Measurements from ENCODE around the gene NPPB. TPM values are rescaled to one million over a fixed set of nuclear protein-coding genes. Genes with fewer than 3 reads are reported as not detected.
A peak's percentile ranks its signal among the peaks of the same experiment; 100 is the strongest.

Gene NPPB
- total and polyA plus RNA-seq, 8 donors = not detected

DNA sequence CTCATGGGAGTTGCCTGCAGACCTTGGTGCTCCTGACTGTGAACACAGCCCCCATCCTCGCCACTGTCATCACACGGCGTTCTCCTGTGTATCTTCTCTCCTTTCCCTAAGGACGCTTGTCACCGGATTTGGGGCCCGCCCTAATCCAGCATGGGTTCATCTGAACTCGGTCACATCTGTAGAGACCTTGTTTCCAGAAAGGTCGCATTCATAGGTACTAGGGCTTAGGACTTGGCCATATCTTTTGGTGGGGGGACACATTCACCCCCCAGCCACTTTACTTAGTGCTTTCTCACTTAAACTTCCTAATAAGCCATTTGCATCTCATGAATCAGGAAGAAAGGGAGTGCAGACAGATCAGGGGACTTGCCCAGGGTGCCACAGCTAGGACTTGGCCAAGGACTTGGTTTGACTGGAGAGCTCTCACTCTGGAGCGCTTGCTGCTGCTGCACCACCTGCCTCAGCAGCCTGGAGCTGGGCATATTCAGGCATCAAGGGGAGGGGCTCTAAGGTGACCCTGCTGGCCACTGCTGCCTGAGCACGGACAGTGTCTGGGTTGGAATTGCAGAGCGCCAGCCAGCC lies 20.9 kb downstream of the NPPB start:
- Histone ChIP-seq H3K27ac (no peak overlapping the region), H3K36me3 (peaks cover 0 to 100% of the 10 kb centered on the region in 2 donors), H3K4me3 (no peak overlapping the region), H3K4me1 (peaks cover 0 to 19% of the 10 kb centered on the region in 2 donors), H3K9me3 (no peaks in the 10 kb centered on the region), H3K27me3 (no peaks in the 10 kb centered on the region)
- DNase-seq = no peak
- intact Hi-C loops (cut with DNase I) = loop anchor here in 1 of 2 donors (5.0 kb wide), 1 partner anchor 54 kb away; no protein-coding TSS in a partner anchor
- peak; percentile 8 for ATAC-seq
- TF ChIP-seq, protein P1, sequence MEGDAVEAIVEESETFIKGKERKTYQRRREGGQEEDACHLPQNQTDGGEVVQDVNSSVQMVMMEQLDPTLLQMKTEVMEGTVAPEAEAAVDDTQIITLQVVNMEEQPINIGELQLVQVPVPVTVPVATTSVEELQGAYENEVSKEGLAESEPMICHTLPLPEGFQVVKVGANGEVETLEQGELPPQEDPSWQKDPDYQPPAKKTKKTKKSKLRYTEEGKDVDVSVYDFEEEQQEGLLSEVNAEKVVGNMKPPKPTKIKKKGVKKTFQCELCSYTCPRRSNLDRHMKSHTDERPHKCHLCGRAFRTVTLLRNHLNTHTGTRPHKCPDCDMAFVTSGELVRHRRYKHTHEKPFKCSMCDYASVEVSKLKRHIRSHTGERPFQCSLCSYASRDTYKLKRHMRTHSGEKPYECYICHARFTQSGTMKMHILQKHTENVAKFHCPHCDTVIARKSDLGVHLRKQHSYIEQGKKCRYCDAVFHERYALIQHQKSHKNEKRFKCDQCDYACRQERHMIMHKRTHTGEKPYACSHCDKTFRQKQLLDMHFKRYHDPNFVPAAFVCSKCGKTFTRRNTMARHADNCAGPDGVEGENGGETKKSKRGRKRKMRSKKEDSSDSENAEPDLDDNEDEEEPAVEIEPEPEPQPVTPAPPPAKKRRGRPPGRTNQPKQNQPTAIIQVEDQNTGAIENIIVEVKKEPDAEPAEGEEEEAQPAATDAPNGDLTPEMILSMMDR (IDR thresholded peaks at IDR 0.05) = no peak

DNA sequence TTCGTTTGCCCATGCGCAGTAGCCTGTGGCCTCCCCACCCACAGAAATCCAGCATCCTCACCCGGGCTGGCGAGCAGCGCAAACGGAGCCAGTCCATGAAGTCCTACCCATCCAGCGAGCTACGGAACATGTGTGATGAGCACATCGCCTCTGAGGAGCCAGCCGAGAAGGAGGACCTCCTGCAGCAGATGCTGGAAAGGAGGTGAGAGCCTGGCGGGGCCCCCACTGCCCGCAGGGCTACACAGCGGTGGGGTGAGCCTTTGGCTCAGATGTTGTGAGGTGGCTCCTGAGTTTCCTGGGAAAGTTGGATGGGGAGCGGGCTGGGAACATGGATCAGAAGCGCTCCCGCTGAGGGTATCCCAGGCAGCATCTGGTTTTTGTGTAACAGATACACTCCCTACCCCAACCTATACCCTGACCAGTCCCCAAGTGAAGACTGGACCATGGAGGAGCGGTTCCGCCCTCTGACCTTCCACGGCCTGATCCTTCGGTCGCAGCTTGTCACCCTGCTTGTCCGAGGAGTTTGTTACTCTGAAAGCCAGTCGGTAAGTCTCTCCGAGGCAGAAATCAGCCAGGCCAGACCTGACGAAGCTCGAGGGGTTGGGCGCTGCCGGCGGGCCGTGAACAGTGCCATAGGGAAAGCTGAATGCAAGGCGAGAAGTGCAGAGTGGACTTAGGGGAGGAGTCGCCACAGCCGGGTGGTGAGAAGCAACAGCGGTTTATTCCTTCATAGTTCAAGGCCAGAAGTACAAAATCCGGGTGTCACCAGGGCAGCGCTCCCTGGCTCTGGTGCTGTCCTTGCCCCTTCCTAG lies 21.6 kb downstream of the NPPB start:
- H3K9me3 ChIP-seq = no peaks in the 10 kb centered on the region
- peaks cover 0 to 100% of the 10 kb centered on the region in 2 donors for H3K36me3 ChIP-seq
- no peaks in the 10 kb centered on the region for H3K27me3 ChIP-seq
- H3K4me3 ChIP-seq = no peak overlapping the region
- no peak for ATAC-seq
- TF ChIP-seq, protein P1 (IDR thresholded peaks at IDR 0.05) = no peak
- no peak for DNase-seq
- H3K4me1 ChIP-seq = peaks cover 0 to 12% of the 10 kb centered on the region in 2 donors
- H3K27ac ChIP-seq = no peak overlapping the region
- intact Hi-C loops (cut with DNase I) = loop anchor here in 1 of 2 donors (5.0 kb wide), 1 partner anchor 55 kb away; no protein-coding TSS in a partner anchor

DNA sequence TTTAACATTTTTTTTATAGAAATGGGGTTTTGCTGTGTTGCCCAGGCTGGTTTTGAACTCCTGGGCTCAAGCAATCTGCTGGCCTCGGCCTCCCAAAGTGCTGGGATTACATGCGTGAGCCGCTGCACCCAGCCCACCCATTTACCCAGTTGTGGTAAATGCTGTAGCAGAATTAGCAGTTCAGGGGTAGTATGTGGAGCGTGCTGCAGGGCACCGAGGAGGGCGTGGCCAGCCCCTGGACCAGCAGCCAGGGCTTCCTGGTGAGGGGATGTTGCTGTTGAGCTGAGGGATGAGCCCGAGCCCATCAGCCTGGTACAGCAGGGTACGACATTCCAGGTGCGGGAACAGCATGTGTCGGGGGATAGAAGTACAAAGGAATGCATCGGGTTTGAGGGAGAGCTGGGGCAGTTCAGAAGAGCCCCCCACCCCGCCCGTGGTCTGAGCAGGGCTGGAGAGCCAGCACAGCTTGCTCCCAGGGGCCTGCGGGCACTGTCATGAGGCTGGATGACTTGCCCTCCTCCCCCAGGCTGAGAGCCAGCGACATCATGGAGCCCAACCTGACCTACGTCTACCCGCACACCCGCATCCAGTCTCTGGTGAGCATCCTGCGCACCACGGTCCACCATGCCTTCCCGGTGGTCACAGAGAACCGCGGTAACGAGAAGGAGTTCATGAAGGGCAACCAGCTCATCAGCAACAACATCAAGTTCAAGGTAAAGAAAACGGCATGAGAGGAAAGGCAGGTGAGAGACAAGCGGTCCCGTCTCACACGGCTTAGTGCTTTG lies 23.1 kb downstream of the NPPB start:
- no peak for ATAC-seq

DNA sequence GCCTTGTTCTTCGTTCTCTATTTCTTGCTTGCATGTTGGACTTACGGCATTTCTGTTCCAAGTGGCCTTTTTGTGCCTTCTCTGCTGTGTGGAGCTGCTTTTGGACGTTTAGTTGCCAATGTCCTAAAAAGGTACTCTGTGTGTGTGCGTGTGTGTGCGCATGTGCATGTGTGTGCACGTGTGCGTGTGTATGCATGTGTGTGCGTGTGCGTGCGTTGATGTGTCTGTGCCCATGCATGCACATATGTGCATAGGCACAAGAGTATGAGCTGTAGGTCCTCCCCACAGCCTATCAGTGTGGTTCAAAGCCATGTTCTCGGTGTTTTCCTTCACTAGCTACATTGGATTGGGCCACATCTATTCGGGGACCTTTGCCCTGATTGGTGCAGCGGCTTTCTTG lies 24.8 kb downstream of the NPPB start:
- intact Hi-C loops (cut with DNase I) = no loop called here

More for the DNA sequence above, 23.1 kb downstream of the NPPB start:
- no peaks in the 10 kb centered on the region for H3K4me1 ChIP-seq
- intact Hi-C loops (cut with DNase I) = loop anchor here in 1 of 2 donors (5.0 kb wide), 1 partner anchor 57 kb away; no protein-coding TSS in a partner anchor
- peaks cover 0 to 99% of the 10 kb centered on the region in 2 donors for H3K36me3 ChIP-seq
- no peak overlapping the region for H3K27ac ChIP-seq
- TF ChIP-seq, protein P1 (IDR thresholded peaks at IDR 0.05) = no peak
- H3K4me3 ChIP-seq = no peak overlapping the region
- DNase-seq = no peak
- H3K9me3 ChIP-seq = no peaks in the 10 kb centered on the region
- no peaks in the 10 kb centered on the region for H3K27me3 ChIP-seq

More for the DNA sequence above, 24.8 kb downstream of the NPPB start:
- TF ChIP-seq, protein P1 (IDR thresholded peaks at IDR 0.05) = no peak
- ATAC-seq (no peak), DNase-seq (no peak)
- H3K4me1 ChIP-seq = no peaks in the 10 kb centered on the region
- H3K4me3 ChIP-seq = no peak overlapping the region
- H3K36me3 ChIP-seq = peaks cover 0 to 98% of the 10 kb centered on the region in 2 donors
- H3K9me3 ChIP-seq = no peaks in the 10 kb centered on the region
- no peaks in the 10 kb centered on the region for H3K27me3 ChIP-seq
- no peak overlapping the region for H3K27ac ChIP-seq
